GM19372 (cell line): Measurements from ENCODE around the gene KYNU.
"Not testable (repeated sequence)": the region's sequence is repeated elsewhere in the genome, so short reads cannot be mapped to it uniquely, and the experiment has no call there.

ENCODE experiments used
- ATAC-seq: cut with Tn5 transposase; IDR thresholded peaks from one replicate; pipeline ENCODE4 v1.9.1; 2021; ENCODE audit warnings: mild to moderate bottlenecking, low read depth, moderate library complexity; ENCODE audit not compliant: unreplicated experiment

Gene KYNU

GRCh38 chr2:142877216-142877838 lies at the start of gene KYNU:
Gene KYNU, plus strand, starts transcription at chr2:142877664. Its CDS starts 7,704 bp downstream, at chr2:142885368.
- ATAC-seq: peak; percentile 58

- ATAC-seq: no peak
These were observed 43.4 kb upstream of the KYNU start for GRCh38 chr2:142834021-142834420.

- ATAC-seq: no peak
These were observed 37.0 kb upstream of the KYNU start for GRCh38 chr2:142840436-142840835.

GRCh38 chr2:142841788-142842187 lies 35.7 kb upstream of the KYNU start:
- no peak for ATAC-seq

- no peak for ATAC-seq
These were observed 35.1 kb upstream of the KYNU start for GRCh38 chr2:142842369-142842768.

- ATAC-seq: no peak
These were observed 33.7 kb upstream of the KYNU start for GRCh38 chr2:142843731-142844130.

- no peak for ATAC-seq
These were observed 29.3 kb upstream of the KYNU start for GRCh38 chr2:142848023-142848606.

- no peak for ATAC-seq
These were observed 27.6 kb upstream of the KYNU start for GRCh38 chr2:142849820-142850219.

- no peak for ATAC-seq
These were observed 23.6 kb upstream of the KYNU start for GRCh38 chr2:142853912-142854311.

GRCh38 chr2:142857256-142858164 lies 20.0 kb upstream of the KYNU start:
- no peak for ATAC-seq

GRCh38 chr2:142858961-142859360 lies 18.5 kb upstream of the KYNU start:
- ATAC-seq: no peak

GRCh38 chr2:142862299-142862698 lies 15.2 kb upstream of the KYNU start:
- ATAC-seq: no peak

GRCh38 chr2:142862847-142863246 lies 14.6 kb upstream of the KYNU start:
- no peak for ATAC-seq

- ATAC-seq: no peak
These were observed 13.9 kb upstream of the KYNU start for GRCh38 chr2:142863485-142863961.

GRCh38 chr2:142864605-142865004 lies 12.9 kb upstream of the KYNU start:
- ATAC-seq: not testable (repeated sequence)

GRCh38 chr2:142865924-142866323 lies 11.5 kb upstream of the KYNU start:
- ATAC-seq: peak; percentile 87

- ATAC-seq: peak; percentile 14
These were observed 11.0 kb upstream of the KYNU start for GRCh38 chr2:142866426-142866825.

- ATAC-seq: no peak
These were observed 10.3 kb upstream of the KYNU start for GRCh38 chr2:142867136-142867535.

GRCh38 chr2:142868229-142868762 lies 9.2 kb upstream of the KYNU start:
- peak; percentile 37 for ATAC-seq

- ATAC-seq: not testable (repeated sequence)
These were observed 8.4 kb upstream of the KYNU start for GRCh38 chr2:142869065-142869460.
